ENCODE data around the gene EIPR1.

The EIPR1 gene

DNA sequence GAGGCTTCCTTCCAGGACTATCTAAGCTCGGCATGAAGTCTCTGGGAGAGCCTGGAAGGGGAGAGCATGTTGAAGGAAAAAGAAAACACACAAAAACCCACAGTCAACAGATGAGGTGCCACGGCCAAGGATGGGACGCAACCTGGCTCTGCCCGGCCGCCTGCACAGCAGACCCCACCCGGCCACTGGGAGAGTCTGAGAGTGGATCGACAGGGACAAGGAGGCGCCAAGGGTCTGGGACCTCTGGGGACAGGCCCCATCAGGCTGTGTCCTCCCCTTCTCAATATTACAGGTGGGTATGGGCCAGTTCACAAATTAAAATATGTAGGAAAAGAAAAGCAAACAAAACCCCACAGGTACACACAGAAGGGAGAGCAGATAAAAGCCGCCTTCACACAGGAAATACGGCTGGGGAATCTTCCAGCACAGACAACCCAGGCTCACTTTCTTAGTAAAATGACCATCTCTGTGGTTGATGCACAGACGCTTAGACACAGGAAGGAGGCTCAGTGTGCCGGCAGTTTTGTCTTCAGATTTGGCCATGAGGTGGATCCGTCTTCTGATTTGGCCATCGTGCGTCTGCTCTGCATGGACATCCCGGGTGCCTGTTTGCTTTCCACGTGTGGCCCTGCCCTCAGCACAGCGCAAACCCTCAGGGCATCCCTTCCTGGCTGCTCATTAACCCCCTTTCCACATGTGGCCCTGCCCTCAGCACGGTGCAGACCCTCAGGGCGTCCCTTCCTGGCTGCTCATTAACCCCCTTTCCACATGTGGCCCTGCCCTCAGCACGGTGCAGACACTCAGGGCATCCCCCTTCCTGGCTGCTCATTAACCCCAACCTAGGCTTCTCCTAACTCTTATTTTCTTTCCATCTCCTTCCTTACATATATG, 138.4 kb downstream of the EIPR1 start:
- DNase-seq, result peak in 1 of 2 donors; percentile 16

DNA sequence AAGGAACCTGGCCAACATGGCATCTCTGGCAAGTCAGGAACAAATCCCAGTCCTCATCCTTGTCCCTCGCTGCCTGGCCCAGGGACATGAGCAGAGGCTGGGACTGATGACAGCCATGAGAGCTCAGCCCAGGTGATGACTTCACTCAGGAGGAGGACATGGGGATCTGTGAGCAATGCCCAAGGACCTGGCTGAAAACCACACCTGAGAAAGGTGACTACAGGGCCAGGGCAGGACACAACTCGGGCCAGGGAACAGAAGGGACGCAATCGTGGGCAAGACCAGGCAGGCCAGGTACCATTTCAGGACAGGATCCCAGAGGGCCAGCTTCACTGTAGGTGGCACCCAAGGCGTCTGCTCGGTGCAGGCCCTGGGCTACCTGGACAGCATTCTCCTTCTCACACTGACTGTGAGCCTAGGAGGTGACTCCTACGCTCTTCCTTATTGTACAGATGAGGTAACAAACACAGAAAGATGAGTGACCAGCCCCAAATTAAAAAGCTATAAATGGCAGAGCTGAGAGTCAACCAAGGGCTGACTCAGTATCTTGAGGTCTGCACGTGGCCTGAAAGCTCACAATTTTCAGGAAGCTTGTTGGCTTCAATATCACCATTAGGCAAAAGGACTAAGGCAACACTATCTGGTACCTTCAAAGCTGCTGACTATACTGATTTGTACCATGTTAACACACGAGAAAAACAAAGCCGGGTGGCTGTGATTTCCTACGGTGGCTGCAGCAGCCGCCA, 141.1 kb downstream of the EIPR1 start:
- DNase-seq, result no peak

DNA sequence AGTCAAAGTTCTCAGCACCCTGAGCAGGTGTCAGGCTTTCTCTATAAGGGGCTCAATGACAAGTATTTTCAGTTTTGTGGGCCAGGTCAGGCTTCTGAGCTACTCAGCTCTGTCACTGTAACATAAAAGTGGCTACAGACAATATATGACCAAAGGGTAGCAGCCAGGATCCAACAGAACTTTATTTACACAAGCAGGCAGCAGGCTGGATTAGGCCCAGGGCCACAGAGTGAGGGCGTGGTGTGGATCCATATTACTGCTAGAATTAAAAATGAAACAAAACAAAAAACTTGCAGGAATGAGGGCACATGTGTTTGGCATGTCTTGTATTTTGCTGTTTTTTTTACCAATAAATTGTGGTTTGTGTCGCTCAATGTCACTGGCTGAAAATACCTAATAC, 143.7 kb downstream of the EIPR1 start:
- DNase-seq, result no peak

DNA sequence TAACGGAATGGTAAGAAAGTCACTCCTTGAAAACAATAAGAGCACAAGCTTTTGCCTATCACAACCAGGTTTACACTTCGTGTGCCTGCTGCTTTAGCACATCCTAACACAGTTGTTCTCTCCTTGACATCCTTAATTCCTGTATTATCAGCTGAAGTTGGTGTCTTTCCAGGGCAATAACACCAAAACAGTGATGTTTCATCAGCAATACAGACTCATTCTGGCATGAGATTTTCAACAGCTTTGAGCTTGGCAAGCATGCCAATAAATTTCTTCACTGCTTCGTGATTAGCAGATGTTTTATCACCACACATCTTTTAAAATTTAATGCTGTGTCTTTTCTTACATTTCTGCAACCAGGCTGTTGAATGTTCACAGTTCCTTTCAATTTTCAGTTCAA, 148.4 kb downstream of the EIPR1 start:
- DNase-seq, result no peak

DNA sequence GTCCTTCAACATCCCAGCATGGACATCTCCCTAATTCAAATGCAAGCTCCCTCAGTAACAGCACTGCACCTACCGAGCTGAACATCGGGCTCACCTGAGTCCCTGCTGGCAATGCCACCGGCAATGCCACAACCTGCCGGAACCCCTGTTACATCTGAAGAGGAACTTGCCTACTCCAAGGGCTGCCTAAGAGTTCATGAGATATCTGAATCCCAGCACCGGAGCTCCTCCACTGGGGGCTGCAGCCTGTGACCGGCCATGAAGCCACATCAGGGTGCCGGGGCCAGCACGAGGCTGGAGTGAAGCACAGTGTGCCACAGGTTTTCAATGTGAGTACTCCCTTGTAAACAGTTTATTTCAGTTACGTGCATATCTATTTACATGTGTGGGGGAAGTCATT, 152.9 kb downstream of the EIPR1 start:
- DNase-seq, result no peak

DNA sequence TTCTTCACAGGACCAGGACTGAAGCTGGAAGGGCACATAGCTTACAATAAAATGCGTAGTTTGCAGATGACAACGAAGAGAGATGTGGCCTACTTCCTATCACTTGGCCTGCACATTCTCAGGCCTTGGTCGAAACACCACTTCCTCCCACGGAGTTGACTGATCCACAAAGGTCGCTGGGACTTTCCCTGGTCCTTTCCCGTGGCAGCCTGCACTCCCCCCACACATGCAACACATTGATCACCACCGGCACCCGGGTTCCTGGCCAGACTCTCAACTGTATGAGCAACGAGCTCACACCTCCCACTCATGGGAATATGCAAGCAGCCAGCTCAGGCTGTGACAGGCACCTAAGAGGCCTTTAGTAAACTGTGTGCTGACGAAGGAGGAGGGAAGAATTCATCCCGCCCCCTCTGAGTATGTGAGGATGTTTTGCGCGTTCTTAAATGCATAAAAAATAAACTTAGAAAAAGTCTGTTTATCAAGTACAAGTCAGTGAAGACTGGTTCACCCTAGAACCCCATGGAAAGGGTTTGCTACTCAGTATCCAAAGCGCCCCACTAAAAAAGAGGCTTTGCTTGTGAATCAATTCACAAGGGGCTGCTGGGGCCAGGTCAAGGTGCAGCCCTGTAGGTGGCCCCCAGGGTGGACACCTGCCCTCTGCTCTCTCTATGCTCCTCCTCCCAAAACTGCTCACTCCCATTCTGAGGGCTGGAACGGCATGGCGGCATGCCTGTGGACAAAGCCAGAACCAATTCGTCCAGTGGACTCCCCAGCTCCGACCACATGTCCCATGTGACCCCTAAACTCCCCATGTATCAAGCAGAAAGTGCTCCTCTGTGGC, 154.3 kb downstream of the EIPR1 start:
- peak; percentile 84 to 91 for DNase-seq

DNA sequence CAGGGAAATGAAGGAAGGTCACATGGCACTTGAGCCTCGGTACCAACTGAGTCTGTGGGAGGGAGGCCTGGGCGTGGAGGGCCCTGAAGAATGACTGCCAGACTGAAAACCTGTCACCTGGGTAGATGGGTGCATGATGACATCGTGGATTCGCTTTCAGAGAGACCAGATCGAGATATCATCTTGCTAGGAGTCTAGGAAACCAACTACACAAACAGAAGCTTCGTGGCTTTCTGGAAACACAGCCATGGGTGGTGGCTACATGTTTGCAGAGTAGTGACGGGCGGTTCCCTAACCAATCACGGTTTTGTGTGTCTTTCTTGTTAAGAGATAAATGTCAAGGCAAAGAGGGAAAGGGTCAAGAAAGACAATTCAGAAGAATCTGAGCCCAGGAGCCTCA, 155.0 kb downstream of the EIPR1 start:
- peak; percentile 61 to 75 for DNase-seq

DNA sequence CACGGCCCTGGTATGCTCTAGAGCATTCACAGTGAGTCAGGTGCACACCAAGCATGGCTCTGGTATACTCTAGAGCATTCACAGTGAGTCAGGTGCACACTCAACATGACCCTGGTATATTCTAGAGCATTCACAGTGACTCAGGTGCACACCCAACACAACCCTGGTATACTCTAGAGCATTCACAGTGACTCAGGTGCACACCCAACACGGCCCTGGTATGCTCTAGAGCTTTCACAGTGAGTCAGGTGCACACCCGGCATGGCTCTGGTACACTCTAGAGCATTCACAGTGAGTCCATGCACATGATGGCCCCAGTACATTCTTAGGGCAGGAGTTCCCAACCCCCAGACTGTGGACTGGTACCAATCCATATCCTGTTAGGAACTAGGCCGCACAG, 158.1 kb downstream of the EIPR1 start:
- DNase-seq, result no peak

DNA sequence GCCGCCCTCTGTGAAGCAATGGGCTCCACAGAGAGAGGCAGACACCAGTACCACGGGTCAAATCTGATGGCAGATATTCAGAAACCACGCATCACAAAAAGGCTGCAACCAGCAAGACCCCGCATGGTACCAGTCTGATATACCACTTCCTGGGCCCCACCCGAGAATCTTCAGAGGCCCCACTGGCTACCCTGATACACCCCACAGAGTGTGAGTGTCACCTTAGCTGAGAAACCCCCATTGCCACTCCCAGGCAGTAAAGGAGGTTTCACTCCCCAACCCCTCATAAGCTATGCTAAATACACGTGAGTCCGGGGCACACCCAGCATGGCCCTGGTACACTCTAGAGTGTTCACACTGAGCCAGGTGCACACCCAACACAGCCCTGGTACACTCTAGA, 160.0 kb downstream of the EIPR1 start:
- no peak for DNase-seq

DNA sequence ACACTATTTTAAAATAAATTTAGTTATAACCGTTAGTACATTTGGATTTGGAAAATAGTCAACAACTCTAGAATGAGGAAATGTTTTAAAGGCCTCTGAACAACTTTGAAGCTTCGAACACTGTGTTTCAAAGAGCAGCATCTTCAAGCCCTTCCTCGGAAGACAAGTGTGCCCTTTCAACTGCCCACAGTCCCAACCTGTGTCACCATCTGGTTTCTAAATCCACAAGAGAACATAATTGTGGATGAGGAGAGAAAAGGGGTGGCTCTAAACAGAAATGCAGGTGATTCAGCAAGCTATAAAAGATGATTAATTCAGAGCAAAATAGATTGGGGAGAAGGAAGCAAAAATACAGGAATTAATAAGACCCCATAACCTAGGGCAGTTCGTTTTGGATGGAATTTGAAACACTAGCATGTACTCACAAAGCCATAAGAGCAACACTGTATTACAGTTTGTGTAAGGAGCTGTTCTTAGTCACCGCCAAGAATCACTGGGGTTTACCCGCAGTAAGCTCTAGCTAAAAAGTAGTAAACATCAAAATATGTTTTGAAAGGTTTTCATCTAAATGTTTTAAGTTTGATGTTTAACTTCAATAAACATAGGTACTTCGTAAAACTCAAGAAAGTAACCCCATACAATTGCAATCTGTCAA, 160.7 kb downstream of the EIPR1 start:
- no peak for DNase-seq

DNA sequence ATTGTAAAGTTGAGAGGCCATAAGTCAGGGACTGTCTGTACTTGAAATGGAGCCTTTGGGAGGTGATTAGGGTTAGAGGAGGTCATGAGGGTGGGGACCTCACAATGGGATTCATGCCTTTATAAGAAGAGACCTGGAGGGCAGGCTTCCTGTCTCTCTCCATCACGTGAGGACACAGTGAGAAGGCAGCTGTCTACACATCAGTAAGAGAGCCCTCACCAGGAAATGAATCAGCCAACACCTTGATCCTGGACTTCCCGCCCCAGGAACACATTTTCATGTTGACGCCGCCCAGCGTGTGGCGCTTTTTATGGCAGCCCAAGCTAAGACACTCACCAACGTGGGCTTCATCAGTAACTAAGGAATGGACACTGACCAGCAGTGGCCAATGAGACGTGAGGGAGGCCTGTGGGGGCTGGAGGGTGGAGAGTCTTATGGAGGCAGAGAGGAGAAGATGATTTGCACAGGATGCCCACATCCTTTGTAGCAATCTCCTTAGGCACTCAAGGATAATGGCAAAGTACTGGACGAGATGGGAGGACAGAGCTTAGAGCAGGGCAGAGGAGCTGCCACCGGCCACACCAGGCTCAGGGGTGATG, 162.7 kb downstream of the EIPR1 start:
- no peak for DNase-seq

DNA sequence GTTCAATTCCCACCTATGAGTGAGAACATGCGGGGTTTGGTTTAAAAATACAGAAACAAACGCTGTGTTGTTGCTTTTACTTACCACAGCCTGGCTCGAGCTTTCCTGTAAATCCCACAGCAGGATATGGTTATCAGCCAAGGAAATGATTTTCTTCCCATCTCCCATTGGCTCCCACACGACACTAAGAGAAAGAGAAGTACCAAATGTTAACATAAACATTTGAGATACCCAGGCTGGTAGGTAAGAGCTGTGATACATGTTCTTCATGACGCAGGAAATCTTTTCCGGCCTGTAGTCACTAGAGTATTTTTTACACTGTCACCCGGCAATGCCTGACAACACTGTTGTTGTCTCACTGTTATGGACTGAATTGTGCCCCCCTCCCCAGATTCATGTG, 163.6 kb downstream of the EIPR1 start:
- no peak for DNase-seq

DNA sequence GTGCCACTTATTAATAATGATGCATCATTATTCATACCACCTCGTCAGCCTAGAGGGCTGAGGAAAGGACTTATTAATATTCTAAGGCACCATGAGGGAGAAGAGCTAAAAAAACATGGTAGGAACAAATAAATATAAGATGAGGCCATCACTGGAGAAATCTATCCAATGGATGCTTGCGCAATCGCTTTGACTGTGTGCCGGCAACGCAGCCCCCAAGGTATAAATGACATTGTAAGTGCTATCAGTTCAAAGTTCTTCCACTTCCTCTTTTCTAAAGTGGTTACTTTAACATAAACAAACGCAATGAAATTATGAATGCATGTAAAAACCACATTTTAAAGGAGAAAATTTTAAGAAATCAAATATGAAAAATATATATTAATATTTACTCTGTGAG, 164.6 kb downstream of the EIPR1 start:
- DNase-seq, result no peak

DNA sequence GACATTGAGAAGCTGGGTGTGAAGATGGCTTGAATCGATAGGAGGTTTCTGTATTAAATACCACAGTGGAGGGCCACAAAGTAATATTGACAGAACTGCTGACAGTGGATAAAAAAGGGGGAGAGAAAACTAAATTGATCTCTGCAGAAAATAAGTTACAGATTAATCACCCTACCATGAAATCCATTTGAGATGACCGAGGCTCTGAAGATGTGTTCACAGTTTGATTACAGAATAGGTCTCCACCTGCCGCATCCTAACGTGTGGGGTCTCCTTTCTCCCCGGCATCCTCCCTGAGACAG, 165.6 kb downstream of the EIPR1 start:
- DNase-seq, result no peak

DNA sequence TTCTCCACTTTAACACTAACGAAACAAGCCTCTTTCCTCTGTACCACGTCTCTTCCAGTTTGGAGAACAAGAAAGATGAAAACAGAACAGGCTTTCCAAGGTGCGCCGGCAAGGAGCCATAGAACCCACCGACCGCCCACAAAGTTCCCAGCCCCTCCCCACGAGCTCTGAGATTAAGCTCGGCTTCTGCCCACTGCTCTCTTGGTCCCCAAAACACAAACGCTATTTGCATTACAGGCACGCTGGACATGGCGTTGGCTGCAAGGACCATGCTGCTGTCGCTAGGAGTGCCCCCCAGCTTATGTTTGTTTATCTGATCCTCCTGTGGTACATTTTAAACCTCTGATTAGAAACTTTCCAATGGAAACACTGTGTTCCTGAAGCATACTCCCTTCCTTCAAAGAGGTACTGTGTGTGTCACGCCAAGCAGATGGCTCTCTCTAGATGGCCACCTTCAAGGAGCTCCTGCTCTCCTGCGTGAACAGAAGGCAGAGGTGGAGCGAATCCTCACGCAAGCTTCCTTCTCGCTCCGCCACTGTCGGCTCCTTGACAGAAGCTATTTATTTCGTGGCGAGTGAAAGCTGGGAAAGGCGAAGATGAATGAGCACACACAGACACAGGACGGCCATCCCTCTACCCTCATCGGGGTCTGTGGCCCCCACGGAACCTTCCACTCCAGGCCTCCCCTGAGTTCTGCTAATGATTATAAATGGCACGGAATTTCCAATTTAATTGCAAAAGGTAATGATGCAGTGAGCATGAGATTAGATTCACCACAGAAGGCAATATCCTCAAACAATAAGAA, 166.2 kb downstream of the EIPR1 start:
- DNase-seq, result no peak

DNA sequence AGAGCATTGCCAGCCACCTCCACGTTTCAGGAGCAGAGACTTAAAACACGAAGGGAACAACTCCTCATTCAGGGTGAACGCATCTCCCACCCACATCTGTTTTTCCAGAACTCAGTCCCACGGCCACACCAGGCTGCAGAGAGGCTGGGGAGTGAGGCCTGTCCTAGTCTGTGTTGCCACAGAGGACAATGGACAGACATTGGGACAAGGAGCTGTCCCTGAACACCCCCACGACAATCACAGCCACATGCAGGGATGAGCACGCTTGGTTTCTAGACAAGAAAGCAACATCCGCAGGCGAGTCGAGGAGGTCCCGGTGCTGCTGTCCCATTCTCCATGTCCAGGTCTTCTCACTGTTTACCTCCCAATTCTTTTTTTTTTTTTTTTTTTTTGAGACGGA, 167.4 kb downstream of the EIPR1 start:
- DNase-seq, result no peak

DNA sequence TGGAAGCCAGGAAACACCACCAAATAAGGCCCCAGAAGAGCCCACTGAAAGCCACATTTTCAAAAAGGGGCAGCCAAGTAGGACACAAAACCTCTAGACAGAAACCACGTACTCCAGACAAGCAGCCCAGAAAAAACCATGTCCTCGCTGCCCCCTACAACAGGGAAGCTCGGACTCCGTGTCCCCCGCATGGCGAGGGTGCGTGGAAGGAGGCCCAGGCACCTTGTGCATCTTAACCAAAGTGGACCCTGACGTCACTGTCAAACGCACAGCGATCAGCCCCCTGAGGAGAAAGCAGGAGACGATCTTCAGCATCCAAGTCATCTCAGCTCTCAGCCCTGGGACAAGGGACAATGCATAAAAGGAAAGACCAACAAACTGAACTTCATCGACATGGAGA, 168.4 kb downstream of the EIPR1 start:
- DNase-seq, result no peak

DNA sequence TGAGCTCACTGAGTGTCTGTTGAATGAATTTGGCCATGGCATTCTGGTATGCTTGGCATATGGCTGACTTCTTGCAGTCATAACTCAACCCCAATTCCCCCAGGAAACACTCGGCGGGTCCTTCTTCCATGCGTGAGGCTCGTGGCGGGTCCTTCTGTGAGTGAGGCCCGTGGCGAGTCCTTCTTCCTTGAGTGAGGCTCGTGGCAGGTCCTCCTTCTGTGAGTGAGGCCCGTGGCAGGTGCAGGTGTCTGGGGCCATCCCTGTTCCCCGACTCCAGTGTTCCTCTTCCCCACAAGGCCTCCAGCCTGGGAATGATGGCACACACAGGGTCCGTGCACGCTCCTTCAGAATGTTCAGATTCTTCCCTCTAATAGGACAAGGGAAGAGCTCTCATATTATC, 169.0 kb downstream of the EIPR1 start:
- DNase-seq, result no peak

DNA sequence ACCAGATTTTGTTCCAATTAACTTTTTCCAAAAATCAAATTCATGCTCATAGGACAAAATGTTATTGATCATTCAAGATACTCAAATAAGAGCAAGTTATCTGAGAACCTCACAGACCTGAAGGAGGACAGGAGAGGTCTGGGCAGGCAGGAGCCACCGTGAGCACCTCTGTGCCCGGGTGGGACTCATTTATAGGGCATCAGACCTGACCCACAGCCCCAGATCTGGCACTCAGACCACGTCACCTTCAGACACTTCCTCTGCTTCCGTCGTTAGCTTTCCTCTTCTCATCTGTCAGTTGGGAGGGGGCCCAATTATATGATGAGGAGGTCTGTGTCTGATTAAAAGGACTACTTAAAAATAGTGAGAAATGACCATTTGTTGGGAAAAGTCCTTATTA, 169.4 kb downstream of the EIPR1 start:
- DNase-seq, result no peak

DNA sequence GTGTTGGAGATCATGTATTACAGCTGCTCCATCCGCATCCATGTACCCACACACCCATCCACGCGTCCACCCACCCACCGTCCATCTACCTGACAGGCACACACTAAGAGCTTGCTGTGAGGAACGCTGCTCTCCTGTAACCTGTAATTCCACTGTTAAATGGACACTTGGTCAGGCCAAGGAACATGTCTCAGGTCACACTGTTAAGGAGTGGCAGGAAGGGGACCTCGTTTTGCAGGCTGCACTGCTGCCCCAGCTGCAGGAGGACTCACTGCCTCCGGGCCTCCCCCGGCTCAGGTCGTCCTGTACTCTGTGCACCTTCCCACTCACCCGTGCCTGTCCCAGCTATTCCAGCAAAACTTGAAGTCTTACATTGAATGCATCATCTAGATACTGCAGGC, 170.5 kb downstream of the EIPR1 start:
- DNase-seq, result no peak

DNA sequence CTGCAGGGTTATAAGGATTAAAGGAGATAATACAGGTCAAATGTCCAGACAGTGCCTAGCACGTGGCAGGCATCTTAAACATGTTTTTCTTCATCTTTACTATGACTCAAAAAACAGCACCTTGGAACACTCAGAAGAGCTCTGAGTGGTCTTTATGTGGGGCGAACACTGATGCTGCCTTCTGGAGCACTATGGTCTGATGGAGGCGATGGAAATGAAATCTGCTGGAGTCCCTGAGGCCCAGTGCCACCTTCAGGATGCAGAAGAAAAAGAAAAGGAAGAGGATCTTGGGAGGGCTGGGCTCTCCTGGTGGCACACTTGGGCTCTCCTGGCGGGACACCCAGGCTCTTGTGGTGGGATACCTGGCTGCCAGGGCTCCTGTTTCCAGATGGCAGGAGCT, 171.8 kb downstream of the EIPR1 start:
- DNase-seq, result no peak

All from stimulated activated CD4-positive, alpha-beta T cell treated with anti-CD3 and anti-CD28 coated beads, Interleukin-2, amount 100 ng/mL, for 24 hours (primary cell).